ENCODE measurements around the gene IL15. TPM values are rescaled to one million over a fixed set of nuclear protein-coding genes. Genes with fewer than 3 reads are reported as not detected.

The IL15 gene
- total RNA-seq, 1 experiment from 2014 or later: 7.1 TPM

DNA sequence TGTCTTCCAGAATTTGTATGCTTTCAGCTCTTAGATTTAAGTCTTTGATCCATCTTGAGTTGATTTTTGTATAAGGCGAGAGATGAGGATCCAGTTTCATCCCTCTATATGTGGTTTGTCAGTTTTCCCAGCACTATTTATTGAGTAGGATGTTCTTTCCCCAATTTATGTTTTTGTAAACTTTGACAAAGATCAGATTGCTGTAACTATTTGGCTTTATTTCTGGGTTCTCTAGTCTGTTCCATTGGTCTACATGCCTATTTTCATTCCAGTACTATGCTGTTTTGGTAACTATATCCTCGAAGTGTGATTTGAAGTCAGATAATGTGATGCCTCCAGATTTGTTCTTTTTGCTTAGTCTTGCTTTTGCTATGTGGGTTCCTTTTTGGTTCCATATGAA lies 60.7 kb downstream of the IL15 start:
- Histone ChIP-seq H3K4me2 (ENCODE audit: low read length) (no peak overlapping the region), H3K9ac (ENCODE audit: low read length) (no peak overlapping the region), H3F3A (ENCODE audit: low read length, unreplicated experiment) (no peaks in the 10 kb centered on the region), H3K36me3 (ENCODE audit: low read depth, low read length) (no peaks in the 10 kb centered on the region), H2AFZ (ENCODE audit: low read length) (no peak overlapping the region), H3K27me3 (ENCODE audit: low read length) (no peaks in the 10 kb centered on the region), H4K20me1 (ENCODE audit: low read length) (no peaks in the 10 kb centered on the region), H3K4me1 (ENCODE audit: insufficient read depth, low read length) (peaks cover 9% of the 10 kb centered on the region; the same call in 1 of the 2 replicates), H3K27ac (ENCODE audit: low read length) (no peak overlapping the region), H3K9me3 (ENCODE audit: low read length) (no peaks in the 10 kb centered on the region), H3K4me3 (ENCODE audit: low read length) (no peak overlapping the region), H3K9me2 (replicated peaks; ENCODE audit: low read length) (no peaks in the 10 kb centered on the region), H3K79me2 (ENCODE audit: low read length) (no peaks in the 10 kb centered on the region)
- BruUV-seq (replicated peaks): no TSS peak
- no peak for DNase-seq
- no peak for TF ChIP-seq CTCF (conservative IDR thresholded peaks at IDR 0.05; ENCODE audit: low read depth, low read length)
- no peak for TF ChIP-seq EZH2phosphoT487 (IDR thresholded peaks at IDR 0.05; ENCODE audit: borderline replicate concordance, low read length)
- ChIA-PET POLR2A (ENCODE audit: unreplicated experiment) (no interaction called here), CTCF (no interaction called here)
- intact Hi-C loops (cut with micrococcal nuclease): no loop called here
- no peak for ATAC-seq

DNA sequence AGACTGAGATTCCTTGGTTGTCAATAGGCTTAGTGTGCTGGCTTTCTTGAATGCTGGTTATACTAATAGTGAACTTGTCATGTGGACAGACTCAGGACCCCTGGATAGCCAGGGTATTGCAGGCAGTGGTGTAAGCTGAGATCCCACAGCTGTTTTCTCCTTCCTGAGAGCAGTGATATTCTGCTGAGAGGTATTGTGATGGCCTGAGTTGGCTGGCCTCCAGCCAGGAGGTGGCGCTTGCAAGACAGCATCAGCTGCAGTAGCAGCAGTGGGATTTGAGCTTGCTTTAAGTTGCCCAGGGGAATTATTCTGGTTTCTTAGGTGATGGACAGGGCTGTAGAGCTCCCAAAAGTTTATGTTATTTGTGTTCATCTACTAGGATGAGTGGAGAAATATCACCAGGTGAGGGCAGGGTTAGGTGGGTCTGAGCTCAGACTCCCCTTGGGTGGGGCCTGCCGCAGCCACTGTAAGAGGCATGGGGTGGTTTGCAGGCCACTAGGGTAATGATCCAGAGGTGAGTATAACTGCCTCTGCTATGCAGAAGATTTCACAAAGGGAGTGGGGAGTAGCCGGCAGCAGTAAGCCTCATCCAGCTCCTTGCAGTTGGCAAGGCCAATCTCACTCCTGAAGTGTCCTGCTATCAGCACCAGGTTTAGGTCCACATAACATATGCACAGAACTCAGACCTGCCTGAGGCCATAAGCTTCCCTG lies 66.2 kb downstream of the IL15 start:
- no peak for TF ChIP-seq EZH2phosphoT487 (IDR thresholded peaks at IDR 0.05; ENCODE audit: borderline replicate concordance, low read length)
- peak; percentile 38 for TF ChIP-seq CTCF (conservative IDR thresholded peaks at IDR 0.05; ENCODE audit: low read depth, low read length)
- no peaks in the 10 kb centered on the region for H3K9me2 ChIP-seq (replicated peaks; ENCODE audit: low read length)
- H4K20me1 ChIP-seq (ENCODE audit: low read length): no peaks in the 10 kb centered on the region
- H3K27ac ChIP-seq (ENCODE audit: low read length): no peak overlapping the region
- no peak overlapping the region for H3K9ac ChIP-seq (ENCODE audit: low read length)
- DNase-seq (peak; percentile 34), ATAC-seq (no peak)
- no peaks in the 10 kb centered on the region for H3K27me3 ChIP-seq (ENCODE audit: low read length)
- BruUV-seq (replicated peaks): no TSS peak
- no peak overlapping the region for H3K4me2 ChIP-seq (ENCODE audit: low read length)
- peaks cover 9% of the 10 kb centered on the region; the same call in 1 of the 2 replicates for H3K4me1 ChIP-seq (ENCODE audit: insufficient read depth, low read length)
- H3K79me2 ChIP-seq (ENCODE audit: low read length): no peaks in the 10 kb centered on the region
- H3K4me3 ChIP-seq (ENCODE audit: low read length): no peak overlapping the region
- ChIA-PET CTCF (interaction anchor here (0.7 kb wide), 1 partner anchor 47 kb away, joined by 5 read pairs; no protein-coding TSS in a partner anchor), POLR2A (ENCODE audit: unreplicated experiment) (no interaction called here)
- H2AFZ ChIP-seq (ENCODE audit: low read length): no peak overlapping the region
- no peaks in the 10 kb centered on the region for H3F3A ChIP-seq (ENCODE audit: low read length, unreplicated experiment)
- H3K9me3 ChIP-seq (ENCODE audit: low read length): 0 out of 2 replicates have a peak, but pooled peaks cover 5% of the 10 kb centered on the region
- peaks cover 3% of the 10 kb centered on the region; the same call in 1 of the 2 replicates for H3K36me3 ChIP-seq (ENCODE audit: low read depth, low read length)
- intact Hi-C loops (cut with micrococcal nuclease): loop anchor here (5.0 kb wide), 1 partner anchor 350 kb away; no protein-coding TSS in a partner anchor

DNA sequence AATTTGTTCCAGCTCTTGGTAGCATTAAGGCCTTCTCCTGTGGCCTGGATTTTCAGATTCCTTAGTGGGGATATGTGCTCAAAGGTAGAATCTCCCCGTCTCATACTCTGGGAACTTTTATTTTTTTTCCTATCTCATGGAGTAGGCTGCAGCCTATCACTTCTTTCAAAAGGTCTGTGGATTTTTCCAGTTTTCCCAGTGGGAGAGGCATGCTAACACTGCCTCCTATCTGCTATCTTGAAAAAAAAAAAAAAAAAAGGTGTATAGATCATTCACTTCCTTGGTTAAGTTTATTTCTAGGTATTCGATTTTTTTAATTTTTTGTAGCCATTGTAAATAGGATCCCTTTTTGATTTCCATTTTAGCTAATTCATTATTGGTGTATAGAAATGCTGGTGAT lies 67.1 kb downstream of the IL15 start:
- ChIA-PET POLR2A (ENCODE audit: unreplicated experiment) (no interaction called here), CTCF (interaction anchor here (0.7 kb wide), 1 partner anchor 46 kb away, joined by 5 read pairs; no protein-coding TSS in a partner anchor)
- ATAC-seq: no peak
- Histone ChIP-seq H2AFZ (ENCODE audit: low read length) (no peak overlapping the region), H3F3A (ENCODE audit: low read length, unreplicated experiment) (no peaks in the 10 kb centered on the region), H3K4me3 (ENCODE audit: low read length) (no peak overlapping the region), H3K79me2 (ENCODE audit: low read length) (no peaks in the 10 kb centered on the region), H3K27ac (ENCODE audit: low read length) (no peak overlapping the region), H3K9me3 (ENCODE audit: low read length) (0 out of 2 replicates have a peak, but pooled peaks cover 5% of the 10 kb centered on the region), H3K4me1 (ENCODE audit: insufficient read depth, low read length) (peaks cover 9% of the 10 kb centered on the region; the same call in 1 of the 2 replicates), H3K27me3 (ENCODE audit: low read length) (no peaks in the 10 kb centered on the region), H3K9ac (ENCODE audit: low read length) (no peak overlapping the region), H3K9me2 (replicated peaks; ENCODE audit: low read length) (no peaks in the 10 kb centered on the region), H4K20me1 (ENCODE audit: low read length) (no peaks in the 10 kb centered on the region), H3K36me3 (ENCODE audit: low read depth, low read length) (peaks cover 3% of the 10 kb centered on the region; the same call in 1 of the 2 replicates), H3K4me2 (ENCODE audit: low read length) (no peak overlapping the region)
- intact Hi-C loops (cut with micrococcal nuclease): loop anchor here (5.0 kb wide), 1 partner anchor 351 kb away; no protein-coding TSS in a partner anchor
- DNase-seq: no peak
- no TSS peak for BruUV-seq (replicated peaks)
- TF ChIP-seq EZH2 (IDR thresholded peaks at IDR 0.05; ENCODE audit: low read length, unreplicated experiment) (no peak), EZH2phosphoT487 (IDR thresholded peaks at IDR 0.05; ENCODE audit: borderline replicate concordance, low read length) (no peak), CTCF (conservative IDR thresholded peaks at IDR 0.05; ENCODE audit: low read depth, low read length) (no peak; the same call in 1 of the 2 replicates)
